Ishikawa (cell line): ENCODE results near the gene ITPR1.

Experiments
- CEBPB ChIP-seq: IDR thresholded peaks from 2 replicates; pipeline ENCODE4 v1.6.1; 2012
- EP300 ChIP-seq: IDR thresholded peaks from 2 replicates; pipeline ENCODE4 v1.6.1; 2012; ENCODE audit warnings: borderline replicate concordance
- RAD21 ChIP-seq: IDR thresholded peaks from 2 replicates; pipeline ENCODE4 v1.6.1; 2012; ENCODE audit warnings: low read depth
- TF ChIP-seq, protein P1 (sequence below): IDR thresholded peaks from 2 replicates; pipeline ENCODE4 v1.6.1; 2012; ENCODE audit warnings: low read depth, mild to moderate bottlenecking

DNA sequence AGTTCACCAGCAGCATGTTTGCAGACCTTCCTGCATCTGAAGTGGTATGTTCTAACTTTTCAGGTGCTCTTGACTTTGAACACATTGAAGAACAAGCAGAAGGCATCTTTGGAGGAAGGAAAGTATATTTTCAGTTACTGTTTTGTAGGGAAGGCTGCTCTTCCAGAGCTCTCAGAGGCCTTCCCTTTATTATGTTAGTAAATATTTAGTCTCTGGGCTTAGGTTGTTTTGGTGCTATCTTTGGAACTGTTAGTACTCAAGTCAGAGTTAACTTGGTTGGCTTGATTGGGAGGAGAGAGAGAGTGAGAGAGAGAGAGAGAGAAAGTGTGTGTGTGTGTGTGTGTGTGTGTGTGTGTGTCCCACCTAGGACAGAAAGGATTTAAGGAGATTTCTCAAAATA lies 188.2 kb downstream of the ITPR1 start:
- TF ChIP-seq EP300 (no peak), CEBPB (no peak), RAD21 (no peak)
- TF ChIP-seq, protein P1, sequence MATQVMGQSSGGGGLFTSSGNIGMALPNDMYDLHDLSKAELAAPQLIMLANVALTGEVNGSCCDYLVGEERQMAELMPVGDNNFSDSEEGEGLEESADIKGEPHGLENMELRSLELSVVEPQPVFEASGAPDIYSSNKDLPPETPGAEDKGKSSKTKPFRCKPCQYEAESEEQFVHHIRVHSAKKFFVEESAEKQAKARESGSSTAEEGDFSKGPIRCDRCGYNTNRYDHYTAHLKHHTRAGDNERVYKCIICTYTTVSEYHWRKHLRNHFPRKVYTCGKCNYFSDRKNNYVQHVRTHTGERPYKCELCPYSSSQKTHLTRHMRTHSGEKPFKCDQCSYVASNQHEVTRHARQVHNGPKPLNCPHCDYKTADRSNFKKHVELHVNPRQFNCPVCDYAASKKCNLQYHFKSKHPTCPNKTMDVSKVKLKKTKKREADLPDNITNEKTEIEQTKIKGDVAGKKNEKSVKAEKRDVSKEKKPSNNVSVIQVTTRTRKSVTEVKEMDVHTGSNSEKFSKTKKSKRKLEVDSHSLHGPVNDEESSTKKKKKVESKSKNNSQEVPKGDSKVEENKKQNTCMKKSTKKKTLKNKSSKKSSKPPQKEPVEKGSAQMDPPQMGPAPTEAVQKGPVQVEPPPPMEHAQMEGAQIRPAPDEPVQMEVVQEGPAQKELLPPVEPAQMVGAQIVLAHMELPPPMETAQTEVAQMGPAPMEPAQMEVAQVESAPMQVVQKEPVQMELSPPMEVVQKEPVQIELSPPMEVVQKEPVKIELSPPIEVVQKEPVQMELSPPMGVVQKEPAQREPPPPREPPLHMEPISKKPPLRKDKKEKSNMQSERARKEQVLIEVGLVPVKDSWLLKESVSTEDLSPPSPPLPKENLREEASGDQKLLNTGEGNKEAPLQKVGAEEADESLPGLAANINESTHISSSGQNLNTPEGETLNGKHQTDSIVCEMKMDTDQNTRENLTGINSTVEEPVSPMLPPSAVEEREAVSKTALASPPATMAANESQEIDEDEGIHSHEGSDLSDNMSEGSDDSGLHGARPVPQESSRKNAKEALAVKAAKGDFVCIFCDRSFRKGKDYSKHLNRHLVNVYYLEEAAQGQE = no peak
